Measurements from ENCODE around the gene SPATA17.
"Not testable (repeated sequence)": the region's sequence is repeated elsewhere in the genome, so short reads cannot be mapped to it uniquely, and the experiment has no call there.

SPATA17 gene

GRCh38 chr1:217674028-217674729, 43.0 kb downstream of the SPATA17 start:
- DNase-seq (ENCODE audit: low spot score) = no peak

GRCh38 chr1:217681806-217682205, 50.7 kb downstream of the SPATA17 start:
- DNase-seq (ENCODE audit: low spot score) = no peak

- DNase-seq (ENCODE audit: low spot score) = no peak
These were observed 56.4 kb downstream of the SPATA17 start for GRCh38 chr1:217687511-217687910.

GRCh38 chr1:217696140-217696539, 65.0 kb downstream of the SPATA17 start:
- not testable (repeated sequence) for DNase-seq (ENCODE audit: low spot score)

- no peak for DNase-seq (ENCODE audit: low spot score)
These were observed 72.2 kb downstream of the SPATA17 start for GRCh38 chr1:217703326-217703725.

GRCh38 chr1:217712925-217713597, 81.9 kb downstream of the SPATA17 start:
- no peak for DNase-seq (ENCODE audit: low spot score)

GRCh38 chr1:217715681-217716080, 84.5 kb downstream of the SPATA17 start:
- DNase-seq (ENCODE audit: low spot score) = no peak

GRCh38 chr1:217717959-217718358, 86.8 kb downstream of the SPATA17 start:
- DNase-seq (ENCODE audit: low spot score) = no peak

- DNase-seq (ENCODE audit: low spot score) = no peak
These were observed 87.7 kb downstream of the SPATA17 start for GRCh38 chr1:217718873-217719272.

- DNase-seq (ENCODE audit: low spot score) = no peak
These were observed 90.5 kb downstream of the SPATA17 start for GRCh38 chr1:217721692-217722091.

GRCh38 chr1:217734973-217735372, 103.8 kb downstream of the SPATA17 start:
- DNase-seq (ENCODE audit: low spot score) = no peak

GRCh38 chr1:217747156-217747769, 116.1 kb downstream of the SPATA17 start:
- DNase-seq (ENCODE audit: low spot score) = peak; percentile 6

GRCh38 chr1:217769768-217770167, 138.6 kb downstream of the SPATA17 start:
- no peak for DNase-seq (ENCODE audit: low spot score)

- no peak for DNase-seq (ENCODE audit: low spot score)
These were observed 139.8 kb downstream of the SPATA17 start for GRCh38 chr1:217770918-217771317.

GRCh38 chr1:217776693-217777092, 145.5 kb downstream of the SPATA17 start:
- no peak for DNase-seq (ENCODE audit: low spot score)

GRCh38 chr1:217781056-217781455, 149.9 kb downstream of the SPATA17 start:
- DNase-seq (ENCODE audit: low spot score) = no peak

GRCh38 chr1:217791091-217791490, 159.9 kb downstream of the SPATA17 start:
- DNase-seq (ENCODE audit: low spot score) = no peak

GRCh38 chr1:217805792-217806191, 174.6 kb downstream of the SPATA17 start:
- DNase-seq (ENCODE audit: low spot score) = no peak

GRCh38 chr1:217812175-217812574, 181.0 kb downstream of the SPATA17 start:
- no peak for DNase-seq (ENCODE audit: low spot score)

- no peak for DNase-seq (ENCODE audit: low spot score)
These were observed 181.9 kb downstream of the SPATA17 start for GRCh38 chr1:217813031-217813430.

GRCh38 chr1:217837691-217838090, 206.5 kb downstream of the SPATA17 start:
- DNase-seq (ENCODE audit: low spot score) = no peak

- no peak for DNase-seq (ENCODE audit: low spot score)
These were observed 208.0 kb downstream of the SPATA17 start for GRCh38 chr1:217839161-217839560.

- DNase-seq (ENCODE audit: low spot score) = no peak
These were observed 215.6 kb downstream of the SPATA17 start for GRCh38 chr1:217846733-217847132.

All from germinal center (tissue), 1 donor.